Effector memory CD4-positive, alpha-beta T cell (primary cell): Measurements from ENCODE around the gene UBQLN2.
A peak's percentile ranks its signal among the peaks of the same experiment; 100 is the strongest.
"Not testable (repeated sequence)": the region's sequence is repeated elsewhere in the genome, so short reads cannot be mapped to it uniquely, and the experiment has no call there.

Experiments used
- DNase-seq, 3 donors: peaks; one replicate each; pipeline ENCODE4 v3.0.0-alpha.2; 2020
- H3K27ac ChIP-seq: 2 replicates; pipeline ENCODE4 v1.7.0; 2013; ENCODE audit warnings: mild to moderate bottlenecking, low read length, moderate library complexity; ENCODE audit not compliant: insufficient read depth, poor library complexity, severe bottlenecking
- H3K27me3 ChIP-seq: replicated peaks from 2 replicates; pipeline ENCODE4 v1.7.0; 2013; ENCODE audit warnings: mild to moderate bottlenecking, low read length; ENCODE audit not compliant: insufficient read depth, control insufficient read depth, poor library complexity, severe bottlenecking
- H3K36me3 ChIP-seq: 2 replicates; pipeline ENCODE4 v1.7.0; 2013; ENCODE audit warnings: mild to moderate bottlenecking, low read length, moderate library complexity; ENCODE audit not compliant: control insufficient read depth, insufficient read depth
- H3K4me1 ChIP-seq: 2 replicates; pipeline ENCODE4 v1.7.0; 2013; ENCODE audit warnings: low read length, mild to moderate bottlenecking; ENCODE audit not compliant: control insufficient read depth, insufficient read depth, poor library complexity, severe bottlenecking
- H3K4me3 ChIP-seq: 2 replicates; pipeline ENCODE4 v1.7.0; 2013; ENCODE audit warnings: low read length, low read depth, mild to moderate bottlenecking; ENCODE audit not compliant: insufficient read depth, poor library complexity, severe bottlenecking
- H3K9me3 ChIP-seq: 2 replicates; pipeline ENCODE4 v1.7.0; 2013; ENCODE audit warnings: mild to moderate bottlenecking, low read length, moderate library complexity; ENCODE audit not compliant: control insufficient read depth
- total RNA-seq, 3 donors: gene quantifications; one replicate each; lab custom pipeline; 2026; lab: John Stamatoyannopoulos, UW

The UBQLN2 gene
- total RNA-seq: 64.1 to 91.6 (median 88.5) reads per million in 3 donors

GRCh38 chrX:56563231-56564161 lies at the start of gene UBQLN2:
Gene UBQLN2, plus strand, starts transcription at chrX:56563627. Its CDS starts 247 bp downstream, at chrX:56563874.
- Histone ChIP-seq H3K9me3 (no peaks in the 10 kb centered on the region), H3K4me1 (no peaks in the 10 kb centered on the region), H3K27ac (peak within 1 kb of the TSS; percentile 94), H3K27me3 (no peaks in the 10 kb centered on the region), H3K36me3 (no peaks in the 10 kb centered on the region), H3K4me3 (peak within 1 kb of the TSS; percentile 75)
- peak; percentile 65 to 68 (median 68) for DNase-seq

- no peak for DNase-seq
- Histone ChIP-seq H3K4me3 (no peak overlapping the region), H3K9me3 (no peaks in the 10 kb centered on the region), H3K27ac (no peak overlapping the region), H3K36me3 (no peaks in the 10 kb centered on the region), H3K4me1 (no peaks in the 10 kb centered on the region), H3K27me3 (no peaks in the 10 kb centered on the region)
Observed at GRCh38 chrX:56519642-56520041, 43.8 kb upstream of the UBQLN2 start.

- H3K27ac ChIP-seq, H3K36me3 ChIP-seq, DNase-seq, H3K4me3 ChIP-seq, H3K27me3 ChIP-seq, H3K4me1 ChIP-seq, H3K9me3 ChIP-seq: not testable (repeated sequence)
Observed at GRCh38 chrX:56529482-56530007, 33.9 kb upstream of the UBQLN2 start.

- Histone ChIP-seq H3K27ac (no peak overlapping the region), H3K4me1 (no peaks in the 10 kb centered on the region), H3K4me3 (no peak overlapping the region), H3K36me3 (no peaks in the 10 kb centered on the region), H3K27me3 (no peaks in the 10 kb centered on the region), H3K9me3 (no peaks in the 10 kb centered on the region)
- DNase-seq: no peak
Observed at GRCh38 chrX:56530011-56530410, 33.4 kb upstream of the UBQLN2 start.

GRCh38 chrX:56550667-56551066 lies 12.8 kb upstream of the UBQLN2 start:
- Histone ChIP-seq H3K4me1 (no peaks in the 10 kb centered on the region), H3K27me3 (no peaks in the 10 kb centered on the region), H3K4me3 (no peak overlapping the region), H3K9me3 (no peaks in the 10 kb centered on the region), H3K27ac (no peak overlapping the region), H3K36me3 (no peaks in the 10 kb centered on the region)
- DNase-seq: no peak

- Histone ChIP-seq H3K9me3 (no peaks in the 10 kb centered on the region), H3K27ac (no peak overlapping the region), H3K27me3 (no peaks in the 10 kb centered on the region), H3K36me3 (no peaks in the 10 kb centered on the region), H3K4me3 (no peak overlapping the region), H3K4me1 (no peaks in the 10 kb centered on the region)
- DNase-seq: no peak
Observed at GRCh38 chrX:56554870-56555269, 8.6 kb upstream of the UBQLN2 start.

- Histone ChIP-seq H3K9me3 (no peaks in the 10 kb centered on the region), H3K36me3 (no peaks in the 10 kb centered on the region), H3K27ac (no peak overlapping the region), H3K27me3 (no peaks in the 10 kb centered on the region), H3K4me1 (no peaks in the 10 kb centered on the region), H3K4me3 (no peak overlapping the region)
- DNase-seq: no peak
Observed at GRCh38 chrX:56557376-56557929, 6.0 kb upstream of the UBQLN2 start.

- Histone ChIP-seq H3K4me3 (peak overlapping the region; percentile 75), H3K27me3 (no peaks in the 10 kb centered on the region), H3K4me1 (no peaks in the 10 kb centered on the region), H3K9me3 (no peaks in the 10 kb centered on the region), H3K27ac (peak overlapping the region; percentile 94), H3K36me3 (no peaks in the 10 kb centered on the region)
- peak in 1 of 3 donors; percentile 2 for DNase-seq
Observed at GRCh38 chrX:56564164-56564885, 898 bp downstream of the UBQLN2 start.

- H3K4me3 ChIP-seq: peak overlapping the region; percentile 75
- DNase-seq: no peak
- peak overlapping the region; percentile 94 for H3K27ac ChIP-seq
- H3K27me3 ChIP-seq: no peaks in the 10 kb centered on the region
- no peaks in the 10 kb centered on the region for H3K4me1 ChIP-seq
- H3K9me3 ChIP-seq: no peaks in the 10 kb centered on the region
- no peaks in the 10 kb centered on the region for H3K36me3 ChIP-seq
Observed at GRCh38 chrX:56564921-56565840, 1.8 kb downstream of the UBQLN2 start.
